SHP77 treated with DMSO at 0.1 percent for 48 hours (cell line): ENCODE results near the gene TPCN1.

Experiments used
- DNase-seq: peaks from one replicate; lab custom pipeline; 2025; lab: John Stamatoyannopoulos, UW

The TPCN1 gene

DNA sequence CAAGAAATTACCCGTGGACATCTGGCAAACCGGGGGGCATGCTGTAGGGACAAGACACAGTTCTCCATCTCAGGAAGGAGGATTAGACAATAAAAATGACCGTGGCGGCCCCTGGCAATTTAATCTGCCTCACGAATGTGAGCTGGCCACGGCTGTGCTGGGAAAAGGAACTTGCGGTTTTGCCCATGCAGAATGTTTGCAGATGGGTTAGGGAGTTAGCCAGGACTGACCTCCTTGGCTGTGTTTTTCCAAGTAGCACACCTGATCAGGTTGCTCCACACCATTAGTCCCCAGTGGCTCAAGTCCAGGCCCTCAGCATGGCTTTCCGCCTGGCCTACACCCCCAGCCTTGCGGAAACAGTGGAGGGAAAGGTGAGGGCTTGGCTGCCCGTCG is 20.8 kb downstream of the TPCN1 start:
- DNase-seq: no peak

DNA sequence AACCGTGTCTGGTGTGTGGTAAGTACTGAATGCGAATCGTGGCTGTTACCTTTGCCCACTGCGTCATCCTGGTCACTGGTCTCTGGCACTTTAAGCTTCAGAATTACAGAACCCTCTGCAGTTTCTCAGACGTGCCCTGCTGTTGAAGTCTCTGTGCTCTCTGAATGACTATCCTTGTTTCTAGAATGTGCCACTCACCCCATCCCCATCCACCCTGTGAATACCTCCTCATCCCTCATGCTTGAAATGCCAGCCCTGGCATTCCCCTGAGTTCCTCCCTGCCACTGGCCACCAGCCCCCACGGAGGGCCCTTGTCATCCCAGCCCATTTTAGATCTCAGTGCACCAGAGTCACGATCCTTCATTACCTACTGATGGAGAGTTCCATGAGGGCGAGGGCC is 21.3 kb downstream of the TPCN1 start:
- DNase-seq: no peak

DNA sequence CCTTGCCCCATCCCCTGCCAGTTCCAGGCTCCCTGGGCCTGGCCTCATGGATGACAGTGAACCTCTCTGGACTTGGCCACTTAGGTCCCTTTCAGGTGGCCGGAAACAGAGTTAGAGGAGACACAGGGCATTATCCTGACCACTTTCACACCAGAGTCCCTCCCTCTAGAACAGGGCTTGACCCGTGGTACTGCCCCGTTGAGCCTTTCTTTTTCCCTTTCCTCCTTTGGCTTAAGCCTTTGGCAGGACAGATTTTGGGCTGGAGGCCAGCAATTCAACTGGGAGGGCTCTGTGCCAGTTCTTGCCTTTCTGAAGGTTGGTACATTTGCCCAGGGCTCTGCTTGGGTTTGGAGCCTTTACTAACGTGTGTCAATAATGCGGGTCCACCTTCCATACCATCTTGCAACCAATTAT is 22.8 kb downstream of the TPCN1 start:
- peak; percentile 32 for DNase-seq

DNA sequence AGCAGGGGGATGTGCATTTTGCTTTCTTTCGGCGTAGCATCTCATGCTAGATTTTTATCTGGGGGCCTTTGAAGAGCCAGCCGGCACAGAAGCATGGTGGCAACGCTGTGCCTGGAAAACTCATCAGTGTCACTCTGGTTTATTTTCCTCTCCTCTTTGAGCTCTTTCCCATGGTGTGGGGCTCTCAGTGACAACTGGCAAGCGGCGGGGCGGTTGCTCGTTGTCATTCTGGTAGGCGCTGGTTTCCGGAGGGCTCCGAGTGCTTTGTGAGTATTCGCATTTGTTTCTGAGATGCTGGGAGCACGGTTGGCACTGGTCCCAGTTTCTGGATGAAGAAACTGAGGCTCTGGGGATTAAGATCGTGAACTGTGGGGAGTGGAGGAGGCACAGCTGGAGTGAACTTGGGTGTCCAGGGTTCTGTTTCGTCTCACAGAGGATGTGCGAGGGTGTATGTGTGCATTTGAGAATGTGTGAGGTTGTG is 23.3 kb downstream of the TPCN1 start:
- no peak for DNase-seq

DNA sequence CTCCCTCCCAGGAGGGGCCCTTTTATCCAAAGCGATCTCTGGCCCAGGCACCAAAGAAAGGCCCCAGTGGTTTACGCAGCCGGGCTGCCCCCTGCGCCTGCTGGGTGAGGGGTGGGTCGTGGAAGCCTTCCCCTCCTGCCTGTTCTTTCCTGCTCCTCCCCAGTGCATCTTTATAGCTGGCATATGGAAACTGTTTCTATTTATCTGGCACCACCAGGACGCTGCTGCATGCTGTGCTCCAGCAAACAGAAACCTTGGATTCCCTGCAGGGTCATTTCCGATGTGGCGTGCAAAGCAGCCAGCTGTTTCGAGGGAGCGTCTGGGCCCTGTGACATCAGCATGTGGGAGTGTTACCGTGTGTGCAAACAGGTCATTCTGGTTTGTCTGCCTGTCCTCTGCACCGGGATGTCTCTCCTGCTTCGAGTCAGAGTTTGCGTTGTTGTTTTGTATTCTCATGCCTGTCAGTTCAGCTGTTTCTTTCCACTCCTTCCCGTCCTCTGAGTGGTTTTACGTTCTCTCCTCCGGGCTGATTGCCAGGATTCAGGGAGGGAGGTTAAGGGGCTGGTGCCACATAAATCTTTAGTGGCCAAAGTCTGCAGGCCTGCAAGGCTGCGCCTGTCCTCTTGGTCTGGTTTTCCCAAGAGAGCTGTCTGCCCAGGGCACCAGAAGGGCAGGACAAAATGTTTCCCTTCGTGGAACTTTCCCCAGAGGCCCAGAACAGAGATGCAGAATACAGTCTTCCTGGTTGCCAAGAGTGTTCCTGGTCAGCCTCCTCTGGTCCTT is 24.6 kb downstream of the TPCN1 start:
- DNase-seq: peak; percentile 91

DNA sequence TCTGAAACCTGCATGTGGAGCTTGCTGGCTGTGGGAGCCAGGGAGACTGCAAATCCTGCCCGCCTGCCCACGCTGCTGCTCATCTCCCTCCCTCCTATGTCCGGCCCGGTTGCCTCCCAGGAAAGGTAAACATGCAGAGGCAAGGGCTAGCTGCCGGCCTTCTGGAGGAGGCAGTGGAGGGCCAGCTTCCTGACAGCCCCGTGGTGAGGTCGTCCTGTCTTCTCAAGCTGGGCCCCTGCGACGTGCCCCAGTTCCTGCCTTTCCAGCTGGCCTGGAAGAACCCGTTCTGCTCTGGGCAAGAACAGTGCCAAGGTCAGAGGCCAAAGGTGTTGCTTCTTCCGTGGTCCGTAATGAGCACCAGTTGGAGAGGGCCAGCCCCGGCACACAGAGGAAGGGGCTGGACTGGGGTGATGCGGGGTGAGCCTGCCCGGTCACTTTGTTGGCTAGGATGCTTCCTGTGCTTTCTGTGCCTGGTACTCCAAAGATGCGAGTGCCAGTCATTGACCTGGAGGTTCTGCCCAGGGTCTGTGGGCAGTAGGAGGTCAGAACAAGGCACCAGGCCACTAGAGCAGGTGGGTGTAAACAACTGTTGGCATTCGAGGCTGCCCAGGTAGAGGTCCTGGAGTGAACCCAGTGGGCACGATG is 25.3 kb downstream of the TPCN1 start:
- peak; percentile 40 for DNase-seq

DNA sequence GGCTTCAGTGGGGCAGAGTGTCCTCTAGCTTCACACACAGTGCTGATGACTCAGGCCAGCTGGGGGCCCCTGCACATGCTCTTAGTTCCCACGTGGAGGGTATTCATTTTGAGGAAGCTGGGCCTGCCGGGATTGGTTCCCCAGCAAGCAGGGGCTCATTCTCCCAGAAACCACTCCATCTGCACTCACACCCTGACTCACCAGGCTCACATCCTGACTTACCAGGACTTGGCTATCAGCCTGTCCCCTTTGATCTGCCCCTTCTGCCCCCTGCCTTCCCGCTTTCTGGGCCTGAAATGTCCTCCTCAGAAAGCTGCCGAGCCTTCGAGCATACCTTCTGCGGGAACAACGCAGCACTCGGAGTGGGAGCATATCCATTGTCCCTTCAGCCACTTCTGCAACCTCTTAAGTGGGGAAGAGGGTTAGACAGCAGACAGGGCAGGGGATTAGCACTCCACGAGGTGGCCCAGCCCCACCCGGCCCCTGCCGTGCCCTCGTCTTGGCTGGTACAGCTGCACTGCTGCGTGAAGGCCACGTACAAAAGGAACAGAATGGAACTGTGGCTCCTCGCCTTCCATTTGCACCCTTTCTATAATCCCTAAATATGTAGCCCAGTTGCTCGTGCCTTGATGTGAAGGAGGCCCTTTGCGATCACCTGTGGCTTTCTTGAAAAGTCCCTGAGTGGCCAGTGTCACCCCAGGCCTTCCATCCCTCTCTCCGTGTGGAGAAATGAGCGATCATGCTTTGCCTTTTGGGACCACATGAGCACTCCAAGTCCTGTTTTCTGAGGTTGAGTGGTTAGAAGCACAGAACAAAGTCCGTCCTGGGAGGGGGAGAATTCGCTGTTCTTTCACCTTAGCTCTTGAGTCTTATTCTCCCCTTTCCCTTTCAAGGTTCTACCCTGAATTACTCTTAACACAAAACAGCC is 26.1 kb downstream of the TPCN1 start:
- peak; percentile 14 for DNase-seq

DNA sequence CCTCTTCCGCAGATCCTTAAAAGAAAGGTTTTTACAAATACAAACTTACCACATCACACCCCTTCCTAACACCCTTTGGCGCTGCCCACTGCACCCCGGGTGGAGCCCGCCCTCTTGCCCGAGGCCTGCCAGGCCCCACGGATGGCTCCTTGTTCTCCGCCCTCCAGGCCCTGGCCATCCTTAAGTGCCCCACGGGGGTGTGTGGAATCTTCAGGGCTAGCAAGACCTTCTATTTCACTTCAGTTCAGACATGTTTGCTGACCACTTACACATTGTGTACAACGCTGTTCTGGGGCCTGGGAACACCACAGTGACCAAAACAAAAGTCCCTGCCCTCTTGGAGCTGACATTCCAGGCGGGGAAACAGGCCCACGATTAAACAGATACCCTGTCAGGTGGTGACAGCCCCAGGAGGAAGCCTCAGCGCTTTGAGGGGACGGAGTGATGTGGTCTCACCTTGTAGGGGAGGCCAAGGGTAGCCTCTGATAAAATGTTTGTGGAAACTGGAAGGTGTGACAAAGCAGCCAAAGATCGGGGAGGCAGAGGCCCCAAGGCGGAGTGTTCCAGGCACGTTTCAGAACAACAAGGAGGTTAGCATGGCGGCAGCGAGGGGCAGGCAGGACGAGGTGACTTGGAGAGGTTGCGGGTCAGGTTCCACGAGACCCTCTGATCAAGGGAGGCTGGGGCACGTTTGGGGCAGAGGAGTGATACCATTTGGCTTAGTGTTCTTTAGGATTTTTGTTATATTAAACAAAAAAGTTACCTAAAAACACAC is 27.0 kb downstream of the TPCN1 start:
- no peak for DNase-seq

DNA sequence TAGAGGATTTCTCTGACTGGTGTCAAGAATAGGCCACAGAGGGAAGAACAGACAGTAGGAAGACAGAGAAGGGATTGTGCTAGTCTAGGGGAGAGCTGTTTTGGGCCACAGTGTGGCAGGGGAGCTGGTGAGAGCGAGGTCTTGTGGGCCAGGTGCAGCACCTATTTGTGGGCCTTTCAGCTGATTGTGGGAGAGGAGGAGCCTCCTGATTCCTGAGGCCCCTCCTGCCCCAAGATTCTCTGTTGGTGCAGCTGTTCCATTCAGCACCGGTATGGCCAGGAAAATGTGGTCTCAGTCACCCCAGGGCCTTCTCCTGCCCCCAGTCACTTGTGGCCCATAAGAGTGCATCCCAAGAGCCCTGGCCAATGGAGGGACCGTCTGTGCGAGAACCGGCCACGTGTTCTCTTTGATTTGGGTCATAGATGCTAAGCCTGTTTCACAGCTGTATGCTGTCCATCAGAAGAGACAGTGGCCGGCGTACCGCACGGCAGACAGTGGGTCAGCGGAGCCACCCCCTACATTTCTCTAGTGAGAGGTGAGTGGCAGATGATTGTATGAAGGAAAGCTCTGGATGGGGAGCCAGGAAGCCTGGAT is 27.7 kb downstream of the TPCN1 start:
- DNase-seq: no peak

DNA sequence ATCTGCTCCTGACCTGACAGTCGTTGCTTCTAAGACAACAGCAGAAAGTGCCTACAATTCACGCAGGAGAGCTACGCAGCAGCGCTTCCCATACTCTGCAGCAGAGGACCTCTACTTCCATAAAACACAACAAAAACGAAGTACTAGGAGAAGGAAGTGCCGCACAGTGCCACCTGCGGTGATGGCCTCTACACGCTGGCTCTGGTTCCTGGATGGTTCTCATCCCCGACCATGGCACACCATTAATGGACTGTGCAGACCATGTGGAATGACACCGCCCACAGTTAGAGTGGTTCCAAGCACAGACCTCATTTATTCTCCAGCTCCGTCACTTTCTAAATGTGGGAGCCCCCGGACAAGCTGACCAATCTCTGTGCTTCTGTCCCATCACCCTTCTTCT is 28.3 kb downstream of the TPCN1 start:
- DNase-seq: no peak

DNA sequence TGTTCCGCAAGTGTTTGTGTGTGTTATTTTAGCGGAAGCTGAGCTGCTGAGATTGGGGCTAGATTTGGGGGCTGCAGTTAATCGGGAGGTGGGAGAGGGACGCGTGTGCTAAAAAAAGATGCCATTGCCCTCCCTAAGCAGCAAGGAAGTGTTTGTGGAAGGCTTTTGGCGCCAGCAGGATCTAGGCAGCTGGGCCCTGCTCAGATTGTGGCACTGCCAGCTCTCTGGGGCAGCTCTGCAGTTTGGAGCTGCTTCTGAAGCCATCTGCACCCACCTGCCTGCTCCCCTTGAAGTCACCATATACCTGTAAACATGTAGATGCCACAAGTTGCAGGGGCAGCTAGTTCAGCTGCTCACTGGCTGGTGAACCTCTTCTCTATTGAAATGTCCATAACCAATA is 28.8 kb downstream of the TPCN1 start:
- DNase-seq: no peak

DNA sequence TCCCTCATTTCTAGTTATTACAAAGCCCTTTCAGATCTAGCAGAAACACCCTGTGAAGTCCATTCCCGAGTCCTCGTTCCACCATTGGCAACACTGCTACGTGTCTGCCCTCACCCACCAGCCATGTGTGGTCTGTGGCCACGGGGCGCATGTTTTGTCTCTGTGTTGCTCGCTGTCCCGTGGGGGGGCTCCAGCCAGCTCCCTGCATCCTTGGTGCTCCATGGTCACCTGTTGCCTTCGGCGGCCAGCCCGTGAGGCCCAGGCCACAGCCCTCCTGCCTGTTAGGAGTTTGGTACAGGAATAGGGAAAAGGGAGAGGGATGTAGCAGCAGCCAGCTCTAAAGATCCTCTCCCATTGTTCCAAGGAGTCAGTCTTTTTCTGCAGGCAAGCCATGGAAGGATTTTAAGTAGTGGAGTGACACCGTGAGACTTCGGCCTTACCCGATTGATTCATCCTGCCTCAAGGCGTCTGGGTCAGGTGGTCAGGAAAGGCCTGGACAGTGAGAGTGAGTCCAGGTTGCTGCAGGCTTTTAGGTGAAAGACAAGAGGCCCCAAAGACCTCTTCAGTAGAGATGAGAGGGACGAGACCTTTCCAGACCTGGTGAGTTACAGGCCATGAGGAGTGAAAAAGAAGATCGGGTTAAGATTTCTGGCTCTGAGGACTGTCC is 30.3 kb downstream of the TPCN1 start:
- DNase-seq: no peak

DNA sequence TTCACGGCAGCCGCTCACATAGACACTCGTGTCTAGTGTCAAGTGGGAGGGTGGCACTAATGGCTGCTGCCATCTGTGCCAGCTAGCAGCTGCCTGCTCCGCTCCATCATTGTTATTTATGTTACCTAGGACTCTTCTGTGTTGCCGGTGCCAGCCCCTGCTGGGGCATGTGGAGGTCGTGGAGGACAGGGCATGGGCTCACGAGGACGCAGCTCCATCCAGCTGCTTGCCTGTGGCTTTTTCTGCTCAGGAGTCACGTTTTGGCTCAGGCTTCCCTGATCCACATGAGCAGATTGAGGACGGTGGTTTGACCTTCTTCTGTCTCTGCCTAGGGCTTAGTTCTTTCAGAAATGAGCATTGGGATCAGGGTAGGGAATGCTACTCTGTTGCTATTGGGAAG is 31.2 kb downstream of the TPCN1 start:
- DNase-seq: no peak

DNA sequence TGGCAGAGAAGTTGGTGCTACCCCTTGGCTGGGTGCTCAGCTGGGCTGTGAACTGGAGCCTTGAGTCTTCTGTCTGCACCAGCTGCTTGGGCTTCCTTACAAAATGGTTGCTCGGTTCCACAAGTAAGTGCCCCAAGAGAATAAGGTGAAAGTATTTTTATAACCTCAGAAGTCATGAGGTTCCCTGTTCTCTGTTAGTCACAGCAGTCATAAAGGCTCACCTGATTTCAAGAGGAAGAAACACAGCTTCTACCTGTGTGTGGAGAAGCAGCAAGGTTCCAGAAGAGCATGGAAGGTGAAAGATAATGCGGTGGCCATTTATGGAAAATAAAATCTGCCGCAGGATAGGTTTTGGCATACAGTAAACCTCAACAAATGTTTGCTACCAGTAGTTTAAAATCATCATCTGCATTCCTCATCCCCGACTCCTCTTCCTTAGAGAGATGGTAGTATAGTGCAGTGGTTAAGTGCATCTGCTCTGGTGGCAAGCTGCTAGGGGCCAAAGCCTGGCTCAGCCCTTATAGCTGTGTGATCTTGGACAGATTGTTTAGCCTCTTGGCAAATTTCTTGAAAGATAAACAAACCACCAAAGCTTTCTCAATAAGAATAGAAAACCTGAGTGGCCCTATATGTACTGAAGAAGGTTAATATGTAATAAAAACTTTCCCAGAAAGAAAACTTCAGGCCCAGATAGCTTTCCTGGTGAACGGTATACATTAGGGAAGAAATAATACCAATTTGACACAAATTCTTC is 32.4 kb downstream of the TPCN1 start:
- no peak for DNase-seq

DNA sequence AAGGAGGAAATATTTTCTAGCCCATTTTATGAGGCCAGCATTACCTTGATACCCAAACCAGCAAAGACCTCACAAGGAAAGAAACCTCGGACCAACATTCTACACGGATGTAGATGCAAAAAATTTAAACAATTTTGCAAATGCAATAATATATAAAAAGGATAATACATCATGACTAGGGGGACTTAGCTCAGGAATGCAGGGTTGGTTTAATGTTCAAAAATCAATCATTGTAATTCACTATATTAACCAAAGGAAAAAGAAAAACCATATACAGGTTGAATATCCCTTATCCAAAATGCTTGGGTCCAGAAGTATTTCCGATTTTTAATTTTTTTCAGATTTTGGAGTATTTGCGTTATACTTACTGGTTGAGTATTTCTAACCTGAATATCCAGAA is 33.0 kb downstream of the TPCN1 start:
- no peak for DNase-seq

DNA sequence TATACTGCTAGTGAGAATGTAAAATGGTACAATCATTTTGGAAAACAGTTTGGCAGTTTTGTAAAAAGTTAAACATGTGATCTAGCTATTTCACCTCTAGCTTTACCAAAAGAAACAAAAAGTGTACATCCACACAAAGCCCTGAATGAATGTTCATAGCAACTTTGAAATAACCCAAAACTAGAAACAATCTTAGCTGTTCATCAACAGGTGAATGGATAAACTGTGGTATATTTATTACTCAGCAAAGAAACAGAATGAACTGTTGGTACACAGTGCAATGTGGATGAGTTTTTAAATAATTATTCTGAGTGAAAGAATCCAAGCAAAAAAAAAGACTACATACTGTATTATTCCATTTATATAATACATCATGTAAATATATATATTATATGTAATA is 36.3 kb downstream of the TPCN1 start:
- DNase-seq: no peak

DNA sequence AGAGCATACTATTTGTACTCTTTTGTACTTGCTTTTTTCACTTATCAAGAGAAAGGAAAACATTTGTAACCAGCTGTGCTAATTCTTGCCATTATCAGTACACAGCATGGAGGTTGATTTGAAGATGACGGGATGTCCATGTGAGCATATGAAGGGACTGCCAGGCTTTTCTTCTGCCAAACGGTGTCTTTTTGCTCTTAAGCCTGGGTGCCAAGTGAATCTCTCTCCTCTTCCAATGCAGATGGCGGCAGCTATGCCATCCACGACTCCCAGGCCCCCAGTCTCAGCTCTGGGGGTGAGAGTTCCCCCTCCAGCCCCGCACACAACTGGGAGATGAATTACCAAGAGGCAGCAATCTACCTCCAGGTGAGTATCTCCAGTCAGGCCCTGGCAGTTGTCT is 38.9 kb downstream of the TPCN1 start:
- DNase-seq: no peak

DNA sequence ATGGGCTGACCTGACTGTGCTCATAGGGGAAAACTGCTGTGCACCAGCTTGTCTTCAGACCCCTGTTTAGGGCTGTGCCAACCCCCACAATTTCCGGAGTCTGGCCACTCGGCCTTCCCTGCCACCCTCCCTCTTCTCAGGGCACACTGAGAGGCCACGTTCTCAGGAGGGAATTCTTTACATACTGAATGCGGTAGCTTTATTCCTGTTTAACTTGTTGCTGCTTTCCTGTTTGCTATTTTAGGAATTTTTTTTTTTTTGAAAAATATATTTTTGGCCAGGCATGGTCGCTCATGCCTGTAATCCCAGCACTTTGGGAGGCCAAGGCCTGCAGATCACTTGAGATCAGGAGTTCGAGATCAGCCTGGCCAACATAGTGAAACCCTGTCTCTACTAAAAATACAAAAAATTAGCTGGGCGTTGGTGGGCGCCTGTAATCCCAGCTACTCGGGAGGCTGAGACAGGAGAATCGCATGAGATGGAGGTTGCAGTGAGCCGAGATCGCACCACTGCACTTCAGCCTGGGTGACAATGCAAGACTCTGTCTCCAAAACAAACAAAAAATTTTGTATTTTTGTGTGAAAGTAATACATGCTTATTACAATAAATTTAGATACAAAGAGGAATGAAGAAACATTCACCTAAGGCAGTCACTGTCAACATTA is 39.5 kb downstream of the TPCN1 start:
- no peak for DNase-seq

DNA sequence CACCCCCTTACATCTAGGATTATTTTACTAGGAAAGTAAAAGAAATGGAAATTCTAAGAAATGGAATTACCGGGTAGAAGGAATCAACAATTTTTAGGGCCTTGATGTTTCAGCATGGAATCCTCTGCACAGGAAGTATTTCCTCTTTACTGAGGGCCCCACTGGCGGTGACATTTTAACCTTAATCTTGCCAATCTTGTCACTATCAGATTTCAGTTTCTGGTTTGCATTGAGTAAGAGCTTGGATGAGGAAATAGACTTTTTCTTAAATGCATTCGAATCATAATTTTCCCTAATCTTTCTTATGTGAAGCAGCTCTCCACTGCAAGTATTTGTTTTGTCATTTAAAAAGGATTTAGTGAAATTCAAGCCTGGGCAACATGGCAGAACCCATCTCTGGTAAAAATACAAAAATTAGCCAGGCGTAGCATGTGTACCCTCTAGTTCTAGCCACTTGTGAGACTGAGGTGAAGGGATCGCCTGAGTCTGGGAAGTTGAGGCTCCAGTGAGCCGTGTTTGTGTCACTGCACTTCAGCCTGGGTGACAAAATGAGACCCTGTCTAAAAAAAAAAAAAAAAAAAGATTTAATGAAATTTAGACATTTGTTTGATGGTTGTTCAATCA is 40.7 kb downstream of the TPCN1 start:
- DNase-seq: no peak
